GM12878 (cell line): ENCODE data around the gene DIAPH3. TPM values are rescaled to one million over a fixed set of nuclear protein-coding genes. Genes with fewer than 3 reads are reported as not detected.

Source experiments
- ATAC-seq: fragments of 200-7000 bp; cut with Tn5 transposase; 3 replicates; pipeline ENCODE4 v1.9.1; 2020; ENCODE audit warnings: mild to moderate bottlenecking, moderate library complexity
- BruUV-seq: library from RNA; stranded (reverse); fragments of 400-500 nt; replicated peaks from 2 replicates; lab custom pipeline; 2021; lab: Mats Ljungman, UMichigan
- CTCF ChIA-PET: fragments of 300-600 bp; sonication (Branson Sonifier 250); formaldehyde crosslinking; extraction: SDS; loops from one replicate; lab custom pipeline; 2021; ENCODE audit warnings: inconsistent platforms; lab: Yijun Ruan, JAX
- POLR2A ChIA-PET: fragments of 350-600 bp; formaldehyde crosslinking; extraction: SDS; loops from one replicate; lab custom pipeline; 2021; ENCODE audit warnings: inconsistent platforms; lab: Charles Lee
- RAD21 ChIA-PET: fragments of 300-600 bp; sonication (Branson Sonifier 250); formaldehyde crosslinking; loops from one replicate; lab custom pipeline; 2023; ENCODE audit warnings: antibody characterized with exemption; ENCODE audit not compliant: unreplicated experiment; lab: Charles Lee
- SMC1A ChIA-PET: fragments of 300-600 bp; sonication (Branson Sonifier 250); formaldehyde crosslinking; loops from one replicate; lab custom pipeline; 2023; ENCODE audit not compliant: unreplicated experiment, uncharacterized antibody; lab: Charles Lee
- DNase-seq: peaks from one replicate; pipeline ENCODE4 v3.0.0-alpha.2; 2011; ENCODE audit warnings: low read depth, low spot score
- FAIRE-seq: peaks from 3 replicates; lab custom pipeline; 2011; peaks lifted over from hg19 to GRCh38; lab: Jason Lieb, UNC
- H2AFZ ChIP-seq: 2 replicates; pipeline ENCODE4 v1.6.0; 2011; ENCODE audit warnings: low read depth, low read length, control low read depth; ENCODE audit not compliant: control insufficient read depth
- H3K27ac ChIP-seq: 2 replicates; pipeline ENCODE4 v1.5.1; 2011; ENCODE audit warnings: control low read depth; ENCODE audit not compliant: control insufficient read depth, insufficient read depth
- H3K27me3 ChIP-seq, 2 experiments: replicated peaks in 1 of 2; 2 replicates each; pipeline versions ENCODE4 v1.6.0 to v1.6.1; 2011; ENCODE audit warnings: low read length in 1 of 2; ENCODE audit not compliant: control insufficient read depth in 2 of 2, insufficient read depth in 2 of 2
- H3K36me3 ChIP-seq, 2 experiments: 2 replicates each; pipeline ENCODE4 v1.5.1; 2011; ENCODE audit warnings: low read length in 1 of 2; ENCODE audit not compliant: control insufficient read depth in 2 of 2, insufficient read depth in 2 of 2
- H3K4me1 ChIP-seq: 2 replicates; pipeline ENCODE4 v1.6.1; 2011; ENCODE audit warnings: mild to moderate bottlenecking, low read length, moderate library complexity, mixed read lengths; ENCODE audit not compliant: control insufficient read depth, insufficient read depth
- H3K4me2 ChIP-seq: 2 replicates; pipeline ENCODE4 v1.6.0; 2011; ENCODE audit warnings: control low read depth; ENCODE audit not compliant: control insufficient read depth, insufficient read depth
- H3K4me3 ChIP-seq: fragments of 200-600 bp; sonication (generic); 2 replicates; pipeline ENCODE4 v1.5.1; 2016
- H3K79me2 ChIP-seq: 2 replicates; pipeline ENCODE4 v1.6.0; 2011; ENCODE audit warnings: low read length; ENCODE audit not compliant: control insufficient read depth, insufficient read depth
- H3K9ac ChIP-seq: 2 replicates; pipeline ENCODE4 v1.8.0; 2011; ENCODE audit warnings: low read length, control low read depth, mixed read lengths; ENCODE audit not compliant: control insufficient read depth, insufficient read depth
- H3K9me3 ChIP-seq: replicated peaks from 3 replicates; pipeline ENCODE4 v1.5.1; 2011; ENCODE audit warnings: mild to moderate bottlenecking, low read length; ENCODE audit not compliant: control insufficient read depth, insufficient read depth
- H4K20me1 ChIP-seq: 2 replicates; pipeline ENCODE4 v1.6.0; 2011; ENCODE audit not compliant: control insufficient read depth, insufficient read depth
- BCL11A ChIP-seq: IDR thresholded peaks from 2 replicates; pipeline ENCODE4 v1.6.1; 2011; ENCODE audit warnings: low read depth, low read length
- BMI1 ChIP-seq: fragments of 450-650 bp; IDR thresholded peaks from 2 replicates; pipeline ENCODE4 v1.6.1; 2016; ENCODE audit warnings: mild to moderate bottlenecking, moderate library complexity, borderline replicate concordance
- CREB1 ChIP-seq: IDR thresholded peaks from 2 replicates; pipeline ENCODE4 v1.6.1; 2012; ENCODE audit warnings: low read depth, mild to moderate bottlenecking, inconsistent platforms
- EGR1 ChIP-seq, 2 experiments: IDR thresholded peaks; 1 replicate in 1 of 2; 2 replicates in 1 of 2; pipeline ENCODE4 v1.6.1; 2011 to 2012; ENCODE audit warnings: low read depth in 2 of 2, low read length in 2 of 2, borderline replicate concordance in 1 of 2, mild to moderate bottlenecking in 1 of 2, moderate library complexity in 1 of 2
- HDAC6 ChIP-seq: fragments of 200-600 bp; sonication (generic); IDR thresholded peaks from one replicate; pipeline ENCODE4 v1.8.0; 2017; ENCODE audit warnings: antibody characterized with exemption; ENCODE audit not compliant: unreplicated experiment
- JUNB ChIP-seq: IDR thresholded peaks from 2 replicates; pipeline ENCODE4 v1.6.1; 2016; ENCODE audit warnings: antibody characterized with exemption, mild to moderate bottlenecking
- MYB ChIP-seq: fragments of 150-350 bp; IDR thresholded peaks from 2 replicates; pipeline ENCODE4 v1.6.1; 2014; ENCODE audit warnings: mild to moderate bottlenecking, low read depth, low read length, borderline replicate concordance
- NR2F1 ChIP-seq: fragments of 450-650 bp; conservative IDR thresholded peaks from 2 replicates; pipeline ENCODE4 v1.6.1; 2017; ENCODE audit warnings: mild to moderate bottlenecking
- SMC3 ChIP-seq: IDR thresholded peaks from 2 replicates; pipeline ENCODE4 v1.6.1; 2011; ENCODE audit warnings: low read length, improper control_type of control experiment, borderline replicate concordance
- WGBS: methylation state at CpG from one replicate; pipeline ENCODE4 v1.1.6; 2016; ENCODE audit warnings: low lambda C conversion rate; ENCODE audit not compliant: insufficient replicate concordance, insufficient coverage; ENCODE audit errors: missing lambda C conversion rate; 5-methylcytosine and 5-hydroxymethylcytosine counted together
- in situ Hi-C: fragments of 300-500 bp; cut with MboI; formaldehyde crosslinking; loops from 9 replicates; pipeline ENCODE4 v1.14.3; 2018; ENCODE audit warnings: mixed read lengths
- intact Hi-C: fragments of 100-400 bp; cut with micrococcal nuclease; formaldehyde crosslinking; loops from one replicate; pipeline ENCODE4 v1.14.2; 2022; ENCODE audit not compliant: unreplicated experiment
- polyA plus RNA-seq, 11 experiments: library from polyadenylated mRNA; depleted of rRNA in 4 of 11; unstranded in 6 of 11; stranded (reverse) in 5 of 11; fragments of >200 nt; fragmentation: Nextera tagmentation in 4 of 11; fragmentation: Illumina TruSeq in 1 of 11; extraction: Ambion mirVana in 4 of 11; extraction: Trizol in 1 of 11; gene quantifications; 1 replicate in 1 of 11; 2 replicates in 10 of 11; pipeline versions ENCODE4 v1.2.1 to v1.2.3, GENCODE V29; 2011 to 2016; ENCODE audit warnings: inconsistent platforms in 2 of 11, missing spikeins in 2 of 11, low read depth in 1 of 11
- total RNA-seq, 4 experiments: library from RNA; depleted of rRNA in 3 of 4; stranded (reverse); fragments of >200 nt in 3 of 4; fragmentation: Illumina TruSeq in 1 of 4; extraction: Trizol in 1 of 4; gene quantifications; 2 replicates each; pipeline versions ENCODE4 v1.2.1 to v1.2.3, GENCODE V29; 2013 to 2021
- TF ChIP-seq, protein P1 (sequence below): fragments of 450-650 bp; conservative IDR thresholded peaks from 2 replicates; pipeline ENCODE4 v1.6.1; 2017; ENCODE audit warnings: mild to moderate bottlenecking, moderate library complexity
- TF ChIP-seq, protein P2 (sequence below): IDR thresholded peaks from 2 replicates; pipeline ENCODE4 v1.6.1; 2012; ENCODE audit warnings: improper control_type of control experiment, low read depth, low read length; ENCODE audit not compliant: insufficient replicate concordance

Gene DIAPH3
- total and polyA plus RNA-seq, 10 of the 15 experiments (the other 5 are each of a cell fraction or from before 2014, with no cell fraction given) = 10.1 to 25.2 (median 15.4) TPM

DNA sequence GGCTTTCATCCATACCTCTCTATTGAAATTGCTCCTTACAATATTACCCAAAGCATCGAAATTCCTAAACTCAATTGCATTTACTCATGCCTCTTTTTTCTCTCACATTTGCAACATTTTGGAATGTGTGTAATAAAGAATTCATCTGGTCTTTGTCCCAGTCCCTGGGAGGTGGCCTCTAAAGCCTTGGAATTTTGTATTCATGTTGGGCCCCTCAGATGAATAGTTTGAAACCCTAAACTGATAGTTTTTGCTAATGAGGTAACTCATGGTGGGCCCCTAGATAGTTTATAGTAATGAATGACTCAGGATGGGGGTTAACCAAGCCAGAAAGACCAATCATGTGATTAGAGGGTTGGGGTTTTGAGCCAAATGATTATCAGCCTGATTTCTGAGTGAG is 490.4 kb downstream of the DIAPH3 start:
- in situ Hi-C loops (loop anchor here (10.0 kb wide), 1 partner anchor 278 kb away; no protein-coding TSS in a partner anchor), intact Hi-C loops (no loop called here)
- no peak overlapping the region for H3K27ac ChIP-seq
- CTCF ChIA-PET = interaction anchor here (1.1 to 2.5 kb wide), 3 partner anchors 9 to 282 kb away, joined by 3 to 9 read pairs (median 4); no protein-coding TSS in a partner anchor
- H3K9ac ChIP-seq = no peak overlapping the region
- no peaks in the 10 kb centered on the region for H3K27me3 ChIP-seq
- DNase-seq (no peak), FAIRE-seq (no peak), ATAC-seq (no peak)
- SMC1A ChIA-PET = interaction anchor here (1.7 kb wide), 1 partner anchor 282 kb away, joined by 6 read pairs; no protein-coding TSS in a partner anchor
- no peak for TF ChIP-seq SMC3
- no peak for TF ChIP-seq EGR1 (IDR thresholded peaks at IDR 0.05; ENCODE audit: borderline replicate concordance in 1 of 2, low read depth in 2 of 2, low read length in 2 of 2)
- no peak for TF ChIP-seq BCL11A
- TF ChIP-seq, protein P1, sequence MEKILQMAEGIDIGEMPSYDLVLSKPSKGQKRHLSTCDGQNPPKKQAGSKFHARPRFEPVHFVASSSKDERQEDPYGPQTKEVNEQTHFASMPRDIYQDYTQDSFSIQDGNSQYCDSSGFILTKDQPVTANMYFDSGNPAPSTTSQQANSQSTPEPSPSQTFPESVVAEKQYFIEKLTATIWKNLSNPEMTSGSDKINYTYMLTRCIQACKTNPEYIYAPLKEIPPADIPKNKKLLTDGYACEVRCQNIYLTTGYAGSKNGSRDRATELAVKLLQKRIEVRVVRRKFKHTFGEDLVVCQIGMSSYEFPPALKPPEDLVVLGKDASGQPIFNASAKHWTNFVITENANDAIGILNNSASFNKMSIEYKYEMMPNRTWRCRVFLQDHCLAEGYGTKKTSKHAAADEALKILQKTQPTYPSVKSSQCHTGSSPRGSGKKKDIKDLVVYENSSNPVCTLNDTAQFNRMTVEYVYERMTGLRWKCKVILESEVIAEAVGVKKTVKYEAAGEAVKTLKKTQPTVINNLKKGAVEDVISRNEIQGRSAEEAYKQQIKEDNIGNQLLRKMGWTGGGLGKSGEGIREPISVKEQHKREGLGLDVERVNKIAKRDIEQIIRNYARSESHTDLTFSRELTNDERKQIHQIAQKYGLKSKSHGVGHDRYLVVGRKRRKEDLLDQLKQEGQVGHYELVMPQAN = no peak
- TF ChIP-seq CREB1 = no peak
- TF ChIP-seq HDAC6 = no peak
- TF ChIP-seq, protein P2, sequence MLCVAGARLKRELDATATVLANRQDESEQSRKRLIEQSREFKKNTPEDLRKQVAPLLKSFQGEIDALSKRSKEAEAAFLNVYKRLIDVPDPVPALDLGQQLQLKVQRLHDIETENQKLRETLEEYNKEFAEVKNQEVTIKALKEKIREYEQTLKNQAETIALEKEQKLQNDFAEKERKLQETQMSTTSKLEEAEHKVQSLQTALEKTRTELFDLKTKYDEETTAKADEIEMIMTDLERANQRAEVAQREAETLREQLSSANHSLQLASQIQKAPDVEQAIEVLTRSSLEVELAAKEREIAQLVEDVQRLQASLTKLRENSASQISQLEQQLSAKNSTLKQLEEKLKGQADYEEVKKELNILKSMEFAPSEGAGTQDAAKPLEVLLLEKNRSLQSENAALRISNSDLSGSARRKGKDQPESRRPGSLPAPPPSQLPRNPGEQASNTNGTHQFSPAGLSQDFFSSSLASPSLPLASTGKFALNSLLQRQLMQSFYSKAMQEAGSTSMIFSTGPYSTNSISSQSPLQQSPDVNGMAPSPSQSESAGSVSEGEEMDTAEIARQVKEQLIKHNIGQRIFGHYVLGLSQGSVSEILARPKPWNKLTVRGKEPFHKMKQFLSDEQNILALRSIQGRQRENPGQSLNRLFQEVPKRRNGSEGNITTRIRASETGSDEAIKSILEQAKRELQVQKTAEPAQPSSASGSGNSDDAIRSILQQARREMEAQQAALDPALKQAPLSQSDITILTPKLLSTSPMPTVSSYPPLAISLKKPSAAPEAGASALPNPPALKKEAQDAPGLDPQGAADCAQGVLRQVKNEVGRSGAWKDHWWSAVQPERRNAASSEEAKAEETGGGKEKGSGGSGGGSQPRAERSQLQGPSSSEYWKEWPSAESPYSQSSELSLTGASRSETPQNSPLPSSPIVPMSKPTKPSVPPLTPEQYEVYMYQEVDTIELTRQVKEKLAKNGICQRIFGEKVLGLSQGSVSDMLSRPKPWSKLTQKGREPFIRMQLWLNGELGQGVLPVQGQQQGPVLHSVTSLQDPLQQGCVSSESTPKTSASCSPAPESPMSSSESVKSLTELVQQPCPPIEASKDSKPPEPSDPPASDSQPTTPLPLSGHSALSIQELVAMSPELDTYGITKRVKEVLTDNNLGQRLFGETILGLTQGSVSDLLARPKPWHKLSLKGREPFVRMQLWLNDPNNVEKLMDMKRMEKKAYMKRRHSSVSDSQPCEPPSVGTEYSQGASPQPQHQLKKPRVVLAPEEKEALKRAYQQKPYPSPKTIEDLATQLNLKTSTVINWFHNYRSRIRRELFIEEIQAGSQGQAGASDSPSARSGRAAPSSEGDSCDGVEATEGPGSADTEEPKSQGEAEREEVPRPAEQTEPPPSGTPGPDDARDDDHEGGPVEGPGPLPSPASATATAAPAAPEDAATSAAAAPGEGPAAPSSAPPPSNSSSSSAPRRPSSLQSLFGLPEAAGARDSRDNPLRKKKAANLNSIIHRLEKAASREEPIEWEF = no peak
- TF ChIP-seq MYB = no peak
- TF ChIP-seq NR2F1 = no peak
- no peak for TF ChIP-seq BMI1
- TF ChIP-seq JUNB = no peak
- H3K9me3 ChIP-seq = no peaks in the 10 kb centered on the region
- 100% methylated on average over 1 of the region's 1 CpG for WGBS
- no peaks in the 10 kb centered on the region for H3K4me1 ChIP-seq
- no peaks in the 10 kb centered on the region for H4K20me1 ChIP-seq
- no peaks in the 10 kb centered on the region for H3K36me3 ChIP-seq
- RAD21 ChIA-PET = no interaction called here
- POLR2A ChIA-PET = no interaction called here
- H2AFZ ChIP-seq = no peak overlapping the region
- BruUV-seq = no TSS peak
- no peak overlapping the region for H3K4me2 ChIP-seq
- H3K4me3 ChIP-seq = no peak overlapping the region
- H3K79me2 ChIP-seq = no peaks in the 10 kb centered on the region
